Ovary (tissue), 9 donors: ENCODE data around the gene TSPAN5. TPM values are rescaled to one million over a fixed set of nuclear protein-coding genes. Genes with fewer than 3 reads are reported as not detected.

ENCODE experiments used
- DNase-seq, 5 donors: peaks; one replicate each; pipeline ENCODE4 v3.0.0-alpha.2; 2019 to 2020
- H3K27ac ChIP-seq, 2 donors: fragments of 200-600 bp; one replicate each; pipeline versions ENCODE4 v1.5.1 to v1.8.0; 2019 to 2022
- H3K27me3 ChIP-seq: fragments of 200-600 bp; one replicate; pipeline ENCODE4 v1.8.0; 2022
- H3K36me3 ChIP-seq: fragments of 200-600 bp; sonication (generic); one replicate; pipeline ENCODE4 v1.5.1; 2019
- H3K4me1 ChIP-seq: one replicate; pipeline ENCODE4 v1.8.1; 2013; ENCODE audit warnings: mild to moderate bottlenecking, moderate library complexity; ENCODE audit not compliant: insufficient read depth
- H3K4me3 ChIP-seq: fragments of 200-600 bp; sonication (generic); one replicate; pipeline ENCODE4 v1.5.1; 2017
- H3K9me3 ChIP-seq, 2 donors: fragments of 200-600 bp in 1 of 2; sonication (generic) in 1 of 2; one replicate each; pipeline versions ENCODE4 v1.5.1 to v1.8.1; 2013 to 2019; ENCODE audit warnings: mild to moderate bottlenecking in 1 of 2, moderate library complexity in 1 of 2
- CTCF ChIP-seq, 3 donors: fragments of 450-650 bp in 2 of 3; fragments of 200-600 bp in 1 of 3; IDR thresholded peaks; one replicate each; pipeline versions ENCODE4 v1.5.1 to v1.8.0; 2016 to 2022; ENCODE audit warnings: antibody characterized with exemption in 3 of 3, mild to moderate bottlenecking in 1 of 3
- EP300 ChIP-seq: sonication (generic); formaldehyde crosslinking; IDR thresholded peaks from one replicate; pipeline ENCODE4 v1.6.1; 2017; ENCODE audit warnings: antibody characterized with exemption
- POLR2A ChIP-seq: fragments of 450-650 bp; IDR thresholded peaks from one replicate; pipeline ENCODE4 v1.6.1; 2017; ENCODE audit warnings: antibody characterized with exemption, mild to moderate bottlenecking, moderate library complexity
- WGBS, 3 donors: extraction: QIAGEN DNeasy Blood & Tissue Kit in 1 of 3; methylation state at CpG; one replicate each; pipeline versions ENCODE4 v1.1.5 to v1.1.7; 2013 to 2017; 5-methylcytosine and 5-hydroxymethylcytosine counted together
- intact Hi-C, 4 donors: fragments of 100-400 bp; cut with DNase I; formaldehyde crosslinking; loops; one replicate each; pipeline versions ENCODE4 v1.11.0 to v1.15.1; 2022 to 2023
- polyA plus RNA-seq, 2 donors: library from polyadenylated mRNA; stranded (reverse); fragments of 200-250 nt in 1 of 2; fragments of 350-450 nt in 1 of 2; fragmentation: Illumina TruSeq in 1 of 2; extraction: RNeasy Lipid Tissue Mini Kit (QIAGEN cat#74804) in 1 of 2; gene quantifications; one replicate each; pipeline ENCODE4 v1.2.3, GENCODE V29; 2013 to 2014
- total RNA-seq, 7 donors: library from RNA; depleted of rRNA in 2 of 7; stranded (reverse); fragments of >200 nt in 2 of 7; fragmentation: NEBNext Ultra II Directional in 3 of 7; extraction: Animal tissue kit (Norgen Biotek cat#: 25700) in 3 of 7; gene quantifications; one replicate each; pipeline versions ENCODE4 v1.1.0 to v1.2.4, GENCODE V29; 2016 to 2023
- donor health status: DM: no; HTN: no; CAD: no; lungs with moderate emphysema.
- donor health status: DM: no; HTN: no; CAD: no.
- donor health status: Bipolar disorder and iron deficiency.
- donor health status: DM: yes; HTN: yes; CAD: no.
- donor health status: DM: no; HTN: no; CAD: no.
- donor health status: DM: yes; HTN: yes; CAD: no.

The TSPAN5 gene
- total and polyA plus RNA-seq, 9 donors, result 34.0 to 69.5 (median 48.2) TPM

- no peak overlapping the region for H3K4me3 ChIP-seq
- no peak overlapping the region for H3K27ac ChIP-seq
- no peak for TF ChIP-seq CTCF (IDR thresholded peaks at IDR 0.05)
- no peak for TF ChIP-seq EP300
- no peak for TF ChIP-seq POLR2A
- no peak for DNase-seq
- no peaks in the 10 kb centered on the region for H3K9me3 ChIP-seq
- H3K27me3 ChIP-seq, result no peaks in the 10 kb centered on the region
- no peaks in the 10 kb centered on the region for H3K36me3 ChIP-seq
- no peaks in the 10 kb centered on the region for H3K4me1 ChIP-seq
- 96 to 98% (median 96%) methylated on average over 4 of the region's 4 CpGs for WGBS, 3 donors
- intact Hi-C loops, result loop anchor here in 1 of 4 donors (5.0 kb wide), 1 partner anchor 198 kb away; no protein-coding TSS in a partner anchor
Measured at GRCh38 chr4:98664959-98665358, 6.5 kb upstream of the TSPAN5 start.

GRCh38 chr4:98663226-98664006, 5.0 kb upstream of the TSPAN5 start:
- intact Hi-C loops, result no loop called here
- no peak overlapping the region for H3K4me3 ChIP-seq
- TF ChIP-seq POLR2A (no peak), EP300 (no peak)
- no peak for DNase-seq
- H3K36me3 ChIP-seq, result no peaks in the 10 kb centered on the region
- H3K27me3 ChIP-seq, result no peaks in the 10 kb centered on the region
- H3K9me3 ChIP-seq, result no peaks in the 10 kb centered on the region
- WGBS, 3 donors, result 81 to 82% (median 82%) methylated on average over 10 of the region's 10 CpGs
- H3K4me1 ChIP-seq, result peaks cover 2% of the 10 kb centered on the region
- no peak overlapping the region for H3K27ac ChIP-seq

GRCh38 chr4:98662626-98663225, 4.3 kb upstream of the TSPAN5 start:
- H3K27ac ChIP-seq, result no peak overlapping the region
- no peak overlapping the region for H3K4me3 ChIP-seq
- WGBS, 3 donors, result 81 to 86% (median 84%) methylated on average over 7 of the region's 7 CpGs
- intact Hi-C loops, result no loop called here
- H3K9me3 ChIP-seq, result no peaks in the 10 kb centered on the region
- no peak for DNase-seq
- TF ChIP-seq EP300 (no peak), POLR2A (no peak), CTCF (IDR thresholded peaks at IDR 0.05) (no peak)
- no peaks in the 10 kb centered on the region for H3K27me3 ChIP-seq
- H3K4me1 ChIP-seq, result peaks cover 2% of the 10 kb centered on the region
- no peaks in the 10 kb centered on the region for H3K36me3 ChIP-seq

GRCh38 chr4:98662055-98662453, 3.6 kb upstream of the TSPAN5 start:
- H3K27me3 ChIP-seq, result no peaks in the 10 kb centered on the region
- WGBS, 3 donors, result 73 to 83% (median 73%) methylated on average over 4 of the region's 4 CpGs
- H3K4me1 ChIP-seq, result peaks cover 2% of the 10 kb centered on the region
- no peaks in the 10 kb centered on the region for H3K9me3 ChIP-seq
- H3K4me3 ChIP-seq, result no peak overlapping the region
- H3K27ac ChIP-seq, result no peak overlapping the region
- intact Hi-C loops, result no loop called here
- DNase-seq, result no peak
- TF ChIP-seq CTCF (IDR thresholded peaks at IDR 0.05) (no peak), EP300 (no peak), POLR2A (no peak)
- no peaks in the 10 kb centered on the region for H3K36me3 ChIP-seq
